GM12878 (cell line): Measurements from ENCODE around the gene IFT52. TPM values are rescaled to one million over a fixed set of nuclear protein-coding genes. Genes with fewer than 3 reads are reported as not detected.

Source experiments
- ATAC-seq: fragments of 200-7000 bp; cut with Tn5 transposase; 3 replicates; pipeline ENCODE4 v1.9.1; 2020; ENCODE audit warnings: mild to moderate bottlenecking, moderate library complexity
- BruUV-seq: library from RNA; stranded (reverse); fragments of 400-500 nt; replicated peaks from 2 replicates; lab custom pipeline; 2021; lab: Mats Ljungman, UMichigan
- CTCF ChIA-PET: fragments of 300-600 bp; sonication (Branson Sonifier 250); formaldehyde crosslinking; extraction: SDS; loops from one replicate; lab custom pipeline; 2021; ENCODE audit warnings: inconsistent platforms; lab: Yijun Ruan, JAX
- POLR2A ChIA-PET: fragments of 350-600 bp; formaldehyde crosslinking; extraction: SDS; loops from one replicate; lab custom pipeline; 2021; ENCODE audit warnings: inconsistent platforms; lab: Charles Lee
- RAD21 ChIA-PET: fragments of 300-600 bp; sonication (Branson Sonifier 250); formaldehyde crosslinking; loops from one replicate; lab custom pipeline; 2023; ENCODE audit warnings: antibody characterized with exemption; ENCODE audit not compliant: unreplicated experiment; lab: Charles Lee
- SMC1A ChIA-PET: fragments of 300-600 bp; sonication (Branson Sonifier 250); formaldehyde crosslinking; loops from one replicate; lab custom pipeline; 2023; ENCODE audit not compliant: unreplicated experiment, uncharacterized antibody; lab: Charles Lee
- DNase-seq: peaks from one replicate; pipeline ENCODE4 v3.0.0-alpha.2; 2011; ENCODE audit warnings: low read depth, low spot score
- FAIRE-seq: peaks from 3 replicates; lab custom pipeline; 2011; peaks lifted over from hg19 to GRCh38; lab: Jason Lieb, UNC
- H2AFZ ChIP-seq: 2 replicates; pipeline ENCODE4 v1.6.0; 2011; ENCODE audit warnings: low read depth, low read length, control low read depth; ENCODE audit not compliant: control insufficient read depth
- H3K27ac ChIP-seq: 2 replicates; pipeline ENCODE4 v1.5.1; 2011; ENCODE audit warnings: control low read depth; ENCODE audit not compliant: control insufficient read depth, insufficient read depth
- H3K27me3 ChIP-seq, 2 experiments: replicated peaks in 1 of 2; 2 replicates each; pipeline versions ENCODE4 v1.6.0 to v1.6.1; 2011; ENCODE audit warnings: low read length in 1 of 2; ENCODE audit not compliant: control insufficient read depth in 2 of 2, insufficient read depth in 2 of 2
- H3K36me3 ChIP-seq, 2 experiments: 2 replicates each; pipeline ENCODE4 v1.5.1; 2011; ENCODE audit warnings: low read length in 1 of 2; ENCODE audit not compliant: control insufficient read depth in 2 of 2, insufficient read depth in 2 of 2
- H3K4me1 ChIP-seq: 2 replicates; pipeline ENCODE4 v1.6.1; 2011; ENCODE audit warnings: mild to moderate bottlenecking, low read length, moderate library complexity, mixed read lengths; ENCODE audit not compliant: control insufficient read depth, insufficient read depth
- H3K4me2 ChIP-seq: 2 replicates; pipeline ENCODE4 v1.6.0; 2011; ENCODE audit warnings: control low read depth; ENCODE audit not compliant: control insufficient read depth, insufficient read depth
- H3K4me3 ChIP-seq: fragments of 200-600 bp; sonication (generic); 2 replicates; pipeline ENCODE4 v1.5.1; 2016
- H3K79me2 ChIP-seq: 2 replicates; pipeline ENCODE4 v1.6.0; 2011; ENCODE audit warnings: low read length; ENCODE audit not compliant: control insufficient read depth, insufficient read depth
- H3K9ac ChIP-seq: 2 replicates; pipeline ENCODE4 v1.8.0; 2011; ENCODE audit warnings: low read length, control low read depth, mixed read lengths; ENCODE audit not compliant: control insufficient read depth, insufficient read depth
- H3K9me3 ChIP-seq: replicated peaks from 3 replicates; pipeline ENCODE4 v1.5.1; 2011; ENCODE audit warnings: mild to moderate bottlenecking, low read length; ENCODE audit not compliant: control insufficient read depth, insufficient read depth
- H4K20me1 ChIP-seq: 2 replicates; pipeline ENCODE4 v1.6.0; 2011; ENCODE audit not compliant: control insufficient read depth, insufficient read depth
- BACH1 ChIP-seq: fragments of 450-650 bp; IDR thresholded peaks from 2 replicates; pipeline ENCODE4 v1.6.1; 2017; ENCODE audit warnings: mild to moderate bottlenecking, borderline replicate concordance
- CREB1 ChIP-seq: IDR thresholded peaks from 2 replicates; pipeline ENCODE4 v1.6.1; 2012; ENCODE audit warnings: low read depth, mild to moderate bottlenecking, inconsistent platforms
- EED ChIP-seq: sonication (generic); IDR thresholded peaks from 2 replicates; pipeline ENCODE4 v1.6.1; 2016; ENCODE audit warnings: antibody characterized with exemption, low read depth
- JUND ChIP-seq: IDR thresholded peaks from 2 replicates; pipeline ENCODE4 v1.6.1; 2012; ENCODE audit warnings: low read depth, mild to moderate bottlenecking, low read length, improper control_type of control experiment, moderate library complexity
- KAT2A ChIP-seq: conservative IDR thresholded peaks from 2 replicates; pipeline ENCODE4 v1.6.1; 2011; ENCODE audit warnings: low read depth, low read length; ENCODE audit not compliant: control insufficient read depth
- MEF2A ChIP-seq: IDR thresholded peaks from 2 replicates; pipeline ENCODE4 v1.6.1; 2011; ENCODE audit warnings: low read depth, mild to moderate bottlenecking, low read length, moderate library complexity; ENCODE audit not compliant: insufficient read depth
- SMAD1 ChIP-seq: fragments of 450-650 bp; IDR thresholded peaks from 2 replicates; pipeline ENCODE4 v1.6.1; 2018; ENCODE audit warnings: mild to moderate bottlenecking, low read depth; ENCODE audit not compliant: partially characterized antibody
- SRF ChIP-seq, 2 experiments: IDR thresholded peaks; 2 replicates each; pipeline ENCODE4 v1.6.1; 2011; ENCODE audit warnings: low read depth in 2 of 2, low read length in 2 of 2, mild to moderate bottlenecking in 1 of 2, moderate library complexity in 1 of 2
- SUPT20H ChIP-seq: IDR thresholded peaks from 2 replicates; pipeline ENCODE4 v1.6.1; 2011; ENCODE audit warnings: low read depth, mild to moderate bottlenecking, low read length, moderate library complexity, borderline replicate concordance; ENCODE audit not compliant: control insufficient read depth
- SUZ12 ChIP-seq: fragments of 200-600 bp; sonication (generic); IDR thresholded peaks from one replicate; pipeline ENCODE4 v1.6.1; 2018; ENCODE audit warnings: antibody characterized with exemption, mild to moderate bottlenecking; ENCODE audit not compliant: unreplicated experiment
- TBL1XR1 ChIP-seq: IDR thresholded peaks from 2 replicates; pipeline ENCODE4 v1.6.1; 2012; ENCODE audit warnings: low read depth, low read length, improper control_type of control experiment
- TCF12 ChIP-seq: IDR thresholded peaks from 2 replicates; pipeline ENCODE4 v1.6.1; 2011; ENCODE audit warnings: low read depth, mild to moderate bottlenecking, low read length
- ZNF687 ChIP-seq: fragments of 450-650 bp; IDR thresholded peaks from 2 replicates; pipeline ENCODE4 v1.6.1; 2017; ENCODE audit warnings: mild to moderate bottlenecking, moderate library complexity
- WGBS: methylation state at CpG from one replicate; pipeline ENCODE4 v1.1.6; 2016; ENCODE audit warnings: low lambda C conversion rate; ENCODE audit not compliant: insufficient replicate concordance, insufficient coverage; ENCODE audit errors: missing lambda C conversion rate; 5-methylcytosine and 5-hydroxymethylcytosine counted together
- in situ Hi-C: fragments of 300-500 bp; cut with MboI; formaldehyde crosslinking; loops from 9 replicates; pipeline ENCODE4 v1.14.3; 2018; ENCODE audit warnings: mixed read lengths
- intact Hi-C: fragments of 100-400 bp; cut with micrococcal nuclease; formaldehyde crosslinking; loops from one replicate; pipeline ENCODE4 v1.14.2; 2022; ENCODE audit not compliant: unreplicated experiment
- polyA plus RNA-seq, 11 experiments: library from polyadenylated mRNA; depleted of rRNA in 4 of 11; unstranded in 6 of 11; stranded (reverse) in 5 of 11; fragments of >200 nt; fragmentation: Nextera tagmentation in 4 of 11; fragmentation: Illumina TruSeq in 1 of 11; extraction: Ambion mirVana in 4 of 11; extraction: Trizol in 1 of 11; gene quantifications; 1 replicate in 1 of 11; 2 replicates in 10 of 11; pipeline versions ENCODE4 v1.2.1 to v1.2.3, GENCODE V29; 2011 to 2016; ENCODE audit warnings: inconsistent platforms in 2 of 11, missing spikeins in 2 of 11, low read depth in 1 of 11
- total RNA-seq, 4 experiments: library from RNA; depleted of rRNA in 3 of 4; stranded (reverse); fragments of >200 nt in 3 of 4; fragmentation: Illumina TruSeq in 1 of 4; extraction: Trizol in 1 of 4; gene quantifications; 2 replicates each; pipeline versions ENCODE4 v1.2.1 to v1.2.3, GENCODE V29; 2013 to 2021
- TF ChIP-seq, protein P1 (sequence below): fragments of 150-350 bp; IDR thresholded peaks from 2 replicates; pipeline ENCODE4 v1.6.1; 2014; ENCODE audit warnings: mild to moderate bottlenecking, low read depth, low read length
- TF ChIP-seq, protein P2 (sequence below): fragments of 450-650 bp; IDR thresholded peaks from 2 replicates; pipeline ENCODE4 v1.6.1; 2017; ENCODE audit warnings: mild to moderate bottlenecking, moderate library complexity

Gene IFT52
- total and polyA plus RNA-seq, 10 of the 15 experiments (the other 5 are each of a cell fraction or from before 2014, with no cell fraction given): 18.1 to 30.5 (median 26.0) TPM

GRCh38 chr20:43669332-43669731 is 78.6 kb downstream of the IFT52 start:
- ChIA-PET RAD21 (no interaction called here), POLR2A (interaction anchor here (1.7 to 2.0 kb wide), 2 partner anchors 9 to 12 kb away, joined by 6 to 7 read pairs; no protein-coding TSS in a partner anchor), CTCF (interaction anchor here (0.9 kb wide), 1 partner anchor 23 kb away, joined by 3 read pairs; no protein-coding TSS in a partner anchor), SMC1A (interaction anchor here (1.0 to 1.9 kb wide), 3 partner anchors 12 to 411 kb away, joined by 3 to 8 read pairs (median 5); no protein-coding TSS in a partner anchor)
- no peak overlapping the region; the same call in 1 of the 2 replicates for H3K4me3 ChIP-seq
- H3K9ac ChIP-seq: no peak overlapping the region
- H2AFZ ChIP-seq: peak overlapping the region; percentile 45; the same call in 1 of the 2 replicates
- FAIRE-seq: no peak
- BruUV-seq: no TSS peak
- H4K20me1 ChIP-seq: no peaks in the 10 kb centered on the region
- peak overlapping the region; percentile 45; the same call in 1 of the 2 replicates for H3K4me2 ChIP-seq
- no peaks in the 10 kb centered on the region for H3K9me3 ChIP-seq
- intact Hi-C loops: no loop called here
- DNase-seq: no peak
- in situ Hi-C loops: no loop called here
- peaks cover 0 to 2% of the 10 kb centered on the region in 2 experiments; a peak in 1 of 4 replicates for H3K36me3 ChIP-seq
- peaks cover 30% of the 10 kb centered on the region for H3K79me2 ChIP-seq
- H3K4me1 ChIP-seq: peaks cover 13% of the 10 kb centered on the region
- no peak overlapping the region; the same call in 1 of the 2 replicates for H3K27ac ChIP-seq
- 94% methylated on average over 3 of the region's 3 CpGs for WGBS
- H3K27me3 ChIP-seq: no peaks in the 10 kb centered on the region
- ATAC-seq: peak; percentile 9; the same call in 2 of the 3 replicates
- TF ChIP-seq TCF12 (no peak), KAT2A (no peak), SUPT20H (no peak), SRF (IDR thresholded peaks at IDR 0.05; ENCODE audit: low read depth in 2 of 2, low read length in 2 of 2) (no peak), SMAD1 (no peak), ZNF687 (no peak), EED (no peak), SUZ12 (no peak), BACH1 (no peak), JUND (no peak), MEF2A (no peak), TBL1XR1 (no peak), CREB1 (no peak)
- TF ChIP-seq, protein P1, sequence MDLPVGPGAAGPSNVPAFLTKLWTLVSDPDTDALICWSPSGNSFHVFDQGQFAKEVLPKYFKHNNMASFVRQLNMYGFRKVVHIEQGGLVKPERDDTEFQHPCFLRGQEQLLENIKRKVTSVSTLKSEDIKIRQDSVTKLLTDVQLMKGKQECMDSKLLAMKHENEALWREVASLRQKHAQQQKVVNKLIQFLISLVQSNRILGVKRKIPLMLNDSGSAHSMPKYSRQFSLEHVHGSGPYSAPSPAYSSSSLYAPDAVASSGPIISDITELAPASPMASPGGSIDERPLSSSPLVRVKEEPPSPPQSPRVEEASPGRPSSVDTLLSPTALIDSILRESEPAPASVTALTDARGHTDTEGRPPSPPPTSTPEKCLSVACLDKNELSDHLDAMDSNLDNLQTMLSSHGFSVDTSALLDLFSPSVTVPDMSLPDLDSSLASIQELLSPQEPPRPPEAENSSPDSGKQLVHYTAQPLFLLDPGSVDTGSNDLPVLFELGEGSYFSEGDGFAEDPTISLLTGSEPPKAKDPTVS: no peak
- TF ChIP-seq, protein P2, sequence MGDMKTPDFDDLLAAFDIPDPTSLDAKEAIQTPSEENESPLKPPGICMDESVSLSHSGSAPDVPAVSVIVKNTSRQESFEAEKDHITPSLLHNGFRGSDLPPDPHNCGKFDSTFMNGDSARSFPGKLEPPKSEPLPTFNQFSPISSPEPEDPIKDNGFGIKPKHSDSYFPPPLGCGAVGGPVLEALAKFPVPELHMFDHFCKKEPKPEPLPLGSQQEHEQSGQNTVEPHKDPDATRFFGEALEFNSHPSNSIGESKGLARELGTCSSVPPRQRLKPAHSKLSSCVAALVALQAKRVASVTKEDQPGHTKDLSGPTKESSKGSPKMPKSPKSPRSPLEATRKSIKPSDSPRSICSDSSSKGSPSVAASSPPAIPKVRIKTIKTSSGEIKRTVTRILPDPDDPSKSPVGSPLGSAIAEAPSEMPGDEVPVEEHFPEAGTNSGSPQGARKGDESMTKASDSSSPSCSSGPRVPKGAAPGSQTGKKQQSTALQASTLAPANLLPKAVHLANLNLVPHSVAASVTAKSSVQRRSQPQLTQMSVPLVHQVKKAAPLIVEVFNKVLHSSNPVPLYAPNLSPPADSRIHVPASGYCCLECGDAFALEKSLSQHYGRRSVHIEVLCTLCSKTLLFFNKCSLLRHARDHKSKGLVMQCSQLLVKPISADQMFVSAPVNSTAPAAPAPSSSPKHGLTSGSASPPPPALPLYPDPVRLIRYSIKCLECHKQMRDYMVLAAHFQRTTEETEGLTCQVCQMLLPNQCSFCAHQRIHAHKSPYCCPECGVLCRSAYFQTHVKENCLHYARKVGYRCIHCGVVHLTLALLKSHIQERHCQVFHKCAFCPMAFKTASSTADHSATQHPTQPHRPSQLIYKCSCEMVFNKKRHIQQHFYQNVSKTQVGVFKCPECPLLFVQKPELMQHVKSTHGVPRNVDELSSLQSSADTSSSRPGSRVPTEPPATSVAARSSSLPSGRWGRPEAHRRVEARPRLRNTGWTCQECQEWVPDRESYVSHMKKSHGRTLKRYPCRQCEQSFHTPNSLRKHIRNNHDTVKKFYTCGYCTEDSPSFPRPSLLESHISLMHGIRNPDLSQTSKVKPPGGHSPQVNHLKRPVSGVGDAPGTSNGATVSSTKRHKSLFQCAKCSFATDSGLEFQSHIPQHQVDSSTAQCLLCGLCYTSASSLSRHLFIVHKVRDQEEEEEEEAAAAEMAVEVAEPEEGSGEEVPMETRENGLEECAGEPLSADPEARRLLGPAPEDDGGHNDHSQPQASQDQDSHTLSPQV: no peak
